T-helper 1 cell treated with Interleukin-12 subunit alpha and Interleukin-12 subunit beta and Interleukin-4 antibody, amounts not matched to agents 30 ng/mL and 1 ng/mL, for 36 hours (primary cell): ENCODE results near the gene AFF1. TPM values are rescaled to one million over a fixed set of nuclear protein-coding genes. Genes with fewer than 3 reads are reported as not detected.

Experiments
- intact Hi-C: fragments of 100-400 bp; cut with micrococcal nuclease; formaldehyde crosslinking; loops from one replicate; pipeline ENCODE4 v1.15.1; 2024
- total RNA-seq: library from RNA; stranded (reverse); gene quantifications from 2 replicates; pipeline ENCODE4 v1.2.3, GENCODE V29; 2022

Gene AFF1
- total RNA-seq, 1 donor from 2014 or later, result 76.0 TPM

GRCh38 chr4:86919561-86920223 lies 15.1 kb upstream of the AFF1 start:
- intact Hi-C loops, result no loop called here

DNA sequence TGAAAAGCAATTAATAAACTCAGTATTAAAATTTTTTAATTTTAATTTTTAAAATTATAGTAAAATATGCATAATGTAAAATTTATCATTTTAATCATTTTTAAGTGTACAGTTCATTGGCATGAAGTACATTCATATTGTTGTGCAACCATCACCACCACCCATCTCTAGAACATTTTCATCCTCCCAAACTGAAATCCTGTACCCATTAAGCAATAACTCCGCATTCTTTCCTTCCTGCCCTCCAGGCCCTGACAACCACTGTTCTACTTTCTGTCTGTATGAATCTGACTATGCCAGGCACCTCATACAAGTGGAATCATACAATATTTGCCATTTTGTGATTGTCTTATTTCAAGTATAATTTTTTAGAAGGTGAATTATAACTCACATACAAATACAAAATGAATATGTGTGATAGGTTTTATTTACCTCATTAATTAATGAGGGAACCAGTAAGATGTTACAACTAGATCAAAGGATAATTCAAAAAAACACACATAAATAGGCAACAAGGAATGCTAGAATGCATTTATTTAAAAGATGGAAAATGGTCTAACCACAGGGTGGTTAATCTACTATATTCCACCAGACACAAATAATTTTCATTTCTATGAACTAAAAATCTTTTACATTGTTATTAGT lies 13.1 kb upstream of the AFF1 start:
- intact Hi-C loops, result loop anchor here (1.0 kb wide), 6 partner anchors 13 to 314 kb away; partner anchors contain the start of gene KLHL8

DNA sequence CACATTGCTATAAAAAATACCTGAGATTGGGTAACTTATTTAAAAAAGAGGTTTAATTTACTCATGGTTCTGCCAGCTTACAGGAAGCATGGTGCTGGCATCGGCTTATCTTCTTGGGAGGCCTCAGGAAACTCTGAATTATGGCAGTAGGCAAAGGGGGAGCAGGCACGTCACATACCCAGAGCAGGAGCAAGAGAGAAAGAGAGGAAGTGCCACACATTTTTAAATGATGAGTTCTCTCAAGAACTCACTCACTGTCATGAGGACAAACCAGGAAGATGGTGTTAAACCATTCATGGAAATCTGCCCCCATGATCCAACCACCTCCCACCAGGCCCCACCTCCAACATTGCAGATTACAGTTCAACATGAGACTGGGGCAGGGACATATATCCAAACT lies 10.0 kb upstream of the AFF1 start:
- intact Hi-C loops, result no loop called here

DNA sequence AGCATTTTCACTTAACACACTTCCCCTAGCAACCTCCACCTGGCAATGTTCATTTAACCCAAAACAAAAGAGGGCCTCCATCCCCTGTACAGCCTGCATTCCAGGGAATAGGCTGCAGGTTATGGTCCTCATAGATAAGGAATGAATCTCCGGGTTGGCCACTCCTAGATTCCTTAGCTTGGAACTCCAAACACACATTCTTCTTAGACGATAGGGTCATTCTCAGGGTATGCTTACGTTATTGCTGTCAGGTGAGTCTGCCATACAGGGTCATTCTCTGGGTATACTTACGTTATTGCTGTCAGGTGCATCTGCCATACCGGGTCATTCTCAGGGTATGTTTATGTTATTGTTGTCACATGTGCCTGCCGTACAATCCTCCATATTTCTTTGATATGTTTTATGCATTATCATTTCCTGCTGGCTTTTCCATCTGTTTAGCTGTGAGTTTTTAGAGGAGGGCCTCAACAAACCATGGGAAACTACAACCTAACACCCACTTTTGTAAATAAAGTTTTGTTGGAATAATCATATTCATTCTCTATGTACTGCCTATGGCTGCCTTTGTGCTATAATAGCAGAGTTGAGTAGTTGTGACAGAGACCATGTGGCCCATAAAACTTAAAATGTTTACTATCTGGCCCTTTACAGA lies 8.2 kb upstream of the AFF1 start:
- intact Hi-C loops, result no loop called here

- intact Hi-C loops, result no loop called here
Measured at GRCh38 chr4:86927843-86928395, 6.9 kb upstream of the AFF1 start.

- intact Hi-C loops, result no loop called here
Measured at GRCh38 chr4:86928400-86929255, 6.2 kb upstream of the AFF1 start.

DNA sequence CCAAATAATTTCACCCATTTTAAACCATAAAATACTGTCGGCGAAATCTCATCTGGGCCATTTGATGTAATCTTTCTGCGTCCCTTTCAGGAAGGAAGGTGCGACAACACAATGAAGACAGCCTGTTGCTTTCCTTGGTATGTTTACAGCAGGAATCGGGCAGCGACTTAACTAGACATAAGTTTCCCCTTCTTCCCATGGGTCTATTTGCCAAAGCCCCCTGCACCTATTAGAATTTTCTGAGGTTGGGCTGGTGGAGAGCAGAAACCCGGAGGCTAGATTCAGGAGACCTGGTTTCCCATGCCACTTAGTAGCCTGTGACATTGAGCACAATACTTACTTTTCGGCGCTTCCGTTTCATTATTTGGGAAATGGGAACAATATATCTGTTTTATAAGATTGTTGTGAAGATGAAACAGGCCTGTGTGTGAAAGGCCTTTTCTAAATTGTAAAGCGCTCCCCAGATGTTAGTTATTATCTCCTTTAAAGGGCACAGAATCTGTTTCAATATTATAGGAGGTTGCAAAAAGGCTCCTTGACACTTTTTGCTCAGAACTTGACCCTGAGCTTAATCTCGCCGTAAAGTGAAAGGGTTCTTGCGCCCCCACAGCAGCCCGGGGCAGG lies 552 bp upstream of the AFF1 start:
- intact Hi-C loops, result loop anchor here (1.0 to 10.0 kb wide), 6 partner anchors 12 to 1523 kb away; partner anchors contain the start of genes HERC5 and KLHL8

DNA sequence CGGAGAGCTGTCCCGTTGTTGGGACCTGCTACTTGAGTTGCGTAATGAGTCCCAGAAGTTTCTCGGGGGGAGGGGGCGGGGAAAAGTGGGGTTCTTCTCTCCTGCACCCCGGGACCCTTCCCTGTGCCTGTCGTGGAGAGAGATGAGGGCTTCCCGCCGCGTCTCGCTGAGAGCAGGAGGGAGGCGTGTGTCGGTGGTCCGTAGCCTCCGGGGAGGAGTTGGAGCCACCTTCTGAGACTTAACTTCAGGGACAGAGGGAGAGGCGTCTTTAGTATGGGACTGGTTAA lies 698 bp downstream of the AFF1 start:
- intact Hi-C loops, result loop anchor here (2.0 to 10.0 kb wide), 5 partner anchors 1347 to 1887 kb away; partner anchors contain the start of genes HERC3, HERC5 and PPM1K

DNA sequence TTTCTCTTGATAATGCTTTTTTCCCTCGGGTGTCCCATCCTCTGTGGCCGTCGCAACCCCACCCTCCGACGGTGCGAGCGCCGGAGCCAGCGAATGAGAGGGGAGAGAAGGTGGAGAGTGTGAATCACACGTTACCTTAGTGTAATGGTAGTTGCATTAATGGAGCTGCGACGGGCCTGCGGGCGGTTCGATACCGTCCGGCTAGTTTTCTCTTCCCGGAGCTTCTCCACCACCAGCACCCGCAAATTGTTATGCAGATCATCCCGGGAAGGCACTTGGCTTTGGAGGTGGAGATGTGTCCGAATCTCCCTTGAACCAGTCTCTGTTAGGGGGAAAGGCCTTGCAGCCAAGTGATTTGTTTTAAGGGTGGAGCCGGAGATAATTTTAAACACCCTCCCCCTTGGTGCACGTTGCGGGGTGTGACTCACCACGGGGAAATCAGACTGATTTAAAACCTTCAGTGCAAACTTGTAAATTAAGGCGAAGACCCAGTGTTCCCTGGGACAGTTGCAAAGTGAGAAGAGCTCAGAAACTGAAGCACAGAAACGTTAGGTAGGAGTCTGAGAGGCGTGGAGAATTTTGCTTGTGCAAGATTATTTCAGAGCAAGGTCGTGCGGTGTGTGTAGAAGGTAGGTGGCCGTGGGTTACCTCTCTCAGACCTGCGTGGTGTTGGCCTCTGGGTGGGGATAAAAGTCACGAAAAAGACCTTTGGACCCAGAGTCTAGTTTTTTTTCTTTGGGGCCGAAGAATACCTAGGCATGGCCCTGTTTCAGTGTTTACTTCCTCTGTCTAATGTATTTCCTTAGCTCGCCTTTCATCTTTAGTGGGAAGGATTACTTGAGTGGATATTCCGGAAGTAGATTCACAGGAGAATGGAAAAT lies 1.3 kb downstream of the AFF1 start:
- intact Hi-C loops, result loop anchor here (1.0 to 10.0 kb wide), 10 partner anchors 70 to 1886 kb away; partner anchors contain the start of genes HERC3, HERC5, HSD17B11 and NUDT9

- intact Hi-C loops, result loop anchor here (5.0 to 10.0 kb wide), 4 partner anchors 1343 to 1883 kb away; partner anchors contain the start of genes HERC3 and PPM1K
Measured at GRCh38 chr4:86938771-86939520, 4.1 kb downstream of the AFF1 start.

DNA sequence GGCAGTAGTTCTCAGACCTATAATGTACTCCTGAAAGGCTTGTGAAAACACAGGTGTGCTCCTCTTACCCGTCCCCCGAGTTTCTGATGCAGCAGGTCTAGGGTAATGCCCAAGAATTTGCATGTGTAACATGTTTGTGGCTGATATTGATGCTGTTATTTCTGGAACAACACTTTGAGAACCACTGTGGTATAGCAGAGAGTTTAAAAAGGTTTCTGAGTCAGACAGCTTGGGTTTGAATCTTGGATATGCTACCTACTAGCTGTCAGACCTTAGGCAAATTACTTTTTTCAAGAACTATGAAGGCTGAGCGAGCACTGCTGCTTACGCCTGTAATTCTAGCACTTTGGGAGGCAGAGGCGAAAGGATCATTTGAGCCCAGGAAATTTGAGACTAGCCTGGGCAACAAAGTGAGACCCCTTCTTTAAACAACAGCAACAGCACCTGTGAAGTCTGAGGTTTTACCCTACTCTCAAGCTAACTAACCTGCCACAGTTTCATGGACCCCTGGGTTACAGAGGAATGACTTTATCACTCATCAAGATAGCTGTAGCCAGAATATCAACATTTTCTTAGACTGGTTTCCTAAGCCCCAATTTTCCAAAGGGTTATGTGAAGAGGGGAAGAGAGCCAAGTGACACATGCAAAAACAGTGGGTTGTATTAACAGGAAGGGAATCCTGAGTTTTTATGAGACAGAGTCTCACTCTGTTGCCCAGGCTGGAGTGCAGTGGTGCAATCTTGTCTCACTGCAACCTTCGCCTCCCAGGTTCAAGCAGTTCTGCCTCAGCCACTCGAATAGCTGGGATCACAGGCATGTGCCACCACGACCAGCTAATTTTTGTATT lies 5.1 kb downstream of the AFF1 start:
- intact Hi-C loops, result loop anchor here (5.0 to 10.0 kb wide), 4 partner anchors 1342 to 1882 kb away; partner anchors contain the start of genes HERC3 and PPM1K

DNA sequence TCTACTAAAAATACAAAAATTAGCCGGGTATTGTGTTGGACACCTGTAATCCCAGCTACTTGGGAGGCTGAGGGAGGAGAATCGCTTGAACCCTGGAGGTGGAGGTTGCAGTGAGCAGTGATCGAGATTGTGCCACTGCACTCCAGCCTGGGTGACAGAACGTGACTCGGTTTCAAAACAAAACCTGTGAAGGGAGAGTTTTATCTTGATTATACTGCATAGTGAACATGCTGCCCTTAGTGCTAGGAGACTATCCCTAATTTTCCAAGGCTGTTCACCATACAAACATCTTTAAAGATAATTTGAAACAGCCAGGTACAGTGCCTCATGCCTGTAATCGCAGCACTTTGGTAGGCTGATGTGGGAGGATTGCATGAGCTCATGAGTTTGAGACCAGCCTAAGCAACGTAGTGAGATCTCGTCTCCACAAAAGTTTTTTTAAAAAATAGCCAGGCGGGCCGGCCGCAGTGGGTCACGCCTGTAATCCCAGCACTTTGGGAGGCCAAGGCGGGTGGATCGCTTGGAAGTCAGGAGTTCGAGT lies 6.2 kb downstream of the AFF1 start:
- intact Hi-C loops, result no loop called here

DNA sequence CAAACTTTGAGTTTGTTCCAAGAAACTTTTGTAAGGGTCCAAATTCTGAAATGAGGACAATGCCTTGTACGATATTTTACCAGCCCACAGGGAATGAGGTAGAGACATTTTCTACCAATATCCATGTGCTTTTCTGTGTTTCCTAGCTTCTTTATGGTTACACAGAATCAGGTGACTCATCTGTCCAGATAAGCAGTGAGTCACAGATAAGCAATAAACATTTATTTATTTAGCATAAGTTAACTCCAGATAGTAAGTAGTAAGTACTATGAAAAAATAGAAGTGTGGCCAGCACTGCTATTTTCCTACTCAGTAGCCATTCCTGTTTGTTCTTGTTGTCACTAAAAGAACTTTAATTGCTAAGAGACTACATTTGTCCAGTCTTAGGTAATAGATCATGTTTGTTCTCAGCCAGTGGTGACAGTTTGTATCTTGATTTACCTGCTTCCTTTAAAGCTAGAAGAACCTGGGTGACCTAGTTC lies 7.4 kb downstream of the AFF1 start:
- intact Hi-C loops, result no loop called here

DNA sequence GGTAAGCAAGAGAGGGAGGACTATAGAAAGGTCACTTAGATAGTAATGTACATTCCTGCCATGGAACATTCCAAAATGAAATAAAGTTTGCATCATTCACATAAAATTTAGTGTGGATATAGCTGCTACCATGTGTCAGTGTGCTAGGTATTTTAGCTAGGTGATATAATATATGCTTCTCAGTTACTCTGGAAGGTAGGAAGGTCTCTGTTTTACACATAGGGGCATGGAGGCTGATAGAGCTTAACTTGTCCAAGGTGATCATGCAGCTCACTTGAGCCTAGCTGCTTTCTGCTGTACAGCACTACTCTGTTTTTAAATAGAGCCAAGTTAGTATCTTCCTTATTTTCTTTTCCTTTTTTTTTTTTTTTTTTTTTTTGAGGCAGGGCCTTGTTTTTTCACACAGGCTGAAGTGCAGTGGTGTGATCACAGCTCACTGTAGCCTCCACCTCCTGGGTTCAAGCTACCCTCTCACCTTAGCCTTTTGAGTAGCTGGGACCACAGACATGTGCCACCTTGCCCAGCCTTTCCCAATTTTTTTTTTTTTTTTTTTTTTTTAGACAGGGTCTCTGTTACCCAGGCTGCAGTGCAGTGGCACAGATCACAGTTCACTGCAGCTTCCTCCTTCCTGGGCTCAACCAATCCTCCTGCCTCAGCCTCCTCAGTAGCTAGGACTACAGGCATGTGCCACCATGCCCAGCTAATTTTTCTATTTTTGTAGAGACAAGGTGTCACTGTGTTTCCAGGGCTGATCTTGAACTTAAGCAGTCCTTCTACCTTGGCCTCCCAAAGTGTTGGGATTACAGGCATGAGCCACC lies 10.4 kb downstream of the AFF1 start:
- intact Hi-C loops, result no loop called here

DNA sequence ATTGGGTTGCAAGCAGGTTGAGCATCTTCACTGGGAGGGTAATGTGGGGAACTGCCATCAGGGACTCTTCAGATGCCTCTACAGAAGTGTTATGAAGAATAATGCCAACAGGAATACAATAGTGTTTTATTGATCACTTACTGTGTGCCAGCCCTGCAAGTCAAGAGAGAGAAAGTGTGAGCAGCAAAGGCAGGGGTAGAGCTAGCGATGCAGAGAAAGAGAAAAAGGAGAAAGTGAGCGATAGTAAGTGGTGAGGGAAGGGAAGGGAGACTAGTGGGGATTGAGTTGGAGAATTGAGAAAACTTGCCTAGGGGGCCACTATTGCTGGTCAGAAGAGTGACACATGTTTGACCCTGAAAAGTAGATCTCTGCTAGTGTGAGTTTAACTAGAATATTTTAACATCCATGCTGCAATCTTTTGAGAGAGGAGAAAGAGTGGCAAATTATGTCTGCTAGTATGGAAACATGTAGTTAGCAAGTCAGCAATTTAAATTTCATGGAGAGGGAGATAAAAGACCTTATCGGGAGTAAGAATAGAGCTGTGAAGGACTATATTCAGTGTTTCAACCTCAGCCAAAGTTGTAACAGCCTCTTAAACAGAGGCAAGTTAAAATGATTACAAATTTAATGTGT lies 12.2 kb downstream of the AFF1 start:
- intact Hi-C loops, result no loop called here

DNA sequence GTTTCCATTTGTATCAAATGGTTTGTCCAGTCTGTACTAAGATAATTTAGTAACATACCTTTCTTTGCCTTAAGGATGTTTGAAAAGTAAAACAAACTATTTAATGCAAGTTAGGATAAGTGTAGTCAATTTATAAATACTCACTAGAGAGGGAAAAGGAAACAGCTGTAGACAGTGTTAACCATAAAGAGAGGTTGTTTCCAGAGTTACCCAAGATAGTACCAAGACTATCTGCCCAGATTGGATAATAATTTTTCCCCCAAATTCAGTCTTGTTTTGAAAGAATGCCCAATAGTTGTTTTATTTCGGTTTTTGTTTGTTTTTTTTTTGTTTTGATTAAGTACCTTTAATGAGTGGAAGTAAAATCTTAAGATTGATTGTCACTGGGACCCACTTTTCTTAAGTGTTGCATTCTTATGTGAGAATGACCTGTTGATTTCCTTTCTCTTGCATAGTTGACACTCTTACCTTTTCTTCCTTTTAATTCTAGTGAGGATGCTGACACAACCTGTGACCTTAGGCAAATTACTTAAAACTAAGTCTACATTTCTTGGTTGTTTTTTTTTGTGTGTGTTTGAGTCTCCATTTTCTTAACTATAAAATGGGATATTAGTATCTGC lies 12.8 kb downstream of the AFF1 start:
- intact Hi-C loops, result no loop called here
